Measurements from ENCODE around the gene ANKFN1.

DNA sequence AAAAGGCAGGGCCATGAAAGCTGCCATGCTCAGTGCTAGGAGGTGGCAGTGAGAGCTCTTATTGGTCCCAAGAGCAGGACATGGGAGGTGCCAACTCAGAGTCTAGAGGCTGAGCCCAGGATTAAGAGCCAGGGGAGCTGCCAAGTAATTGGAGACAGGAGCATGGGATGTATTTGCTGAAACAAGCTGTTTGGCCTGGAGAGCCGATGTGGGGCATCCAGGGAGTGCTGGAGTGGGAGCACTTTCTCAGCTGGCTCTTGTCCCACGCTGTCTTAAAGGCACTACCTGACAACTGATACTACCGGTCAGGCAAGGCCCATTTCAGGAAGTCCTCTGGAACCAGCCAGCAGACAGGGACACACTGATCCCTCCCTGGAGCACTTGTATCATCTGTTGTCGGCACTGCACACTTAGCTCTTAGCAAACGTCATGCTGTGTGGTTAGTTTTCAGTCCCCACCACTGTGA, 19.3 kb downstream of the ANKFN1 start:
- TF ChIP-seq, protein P1, sequence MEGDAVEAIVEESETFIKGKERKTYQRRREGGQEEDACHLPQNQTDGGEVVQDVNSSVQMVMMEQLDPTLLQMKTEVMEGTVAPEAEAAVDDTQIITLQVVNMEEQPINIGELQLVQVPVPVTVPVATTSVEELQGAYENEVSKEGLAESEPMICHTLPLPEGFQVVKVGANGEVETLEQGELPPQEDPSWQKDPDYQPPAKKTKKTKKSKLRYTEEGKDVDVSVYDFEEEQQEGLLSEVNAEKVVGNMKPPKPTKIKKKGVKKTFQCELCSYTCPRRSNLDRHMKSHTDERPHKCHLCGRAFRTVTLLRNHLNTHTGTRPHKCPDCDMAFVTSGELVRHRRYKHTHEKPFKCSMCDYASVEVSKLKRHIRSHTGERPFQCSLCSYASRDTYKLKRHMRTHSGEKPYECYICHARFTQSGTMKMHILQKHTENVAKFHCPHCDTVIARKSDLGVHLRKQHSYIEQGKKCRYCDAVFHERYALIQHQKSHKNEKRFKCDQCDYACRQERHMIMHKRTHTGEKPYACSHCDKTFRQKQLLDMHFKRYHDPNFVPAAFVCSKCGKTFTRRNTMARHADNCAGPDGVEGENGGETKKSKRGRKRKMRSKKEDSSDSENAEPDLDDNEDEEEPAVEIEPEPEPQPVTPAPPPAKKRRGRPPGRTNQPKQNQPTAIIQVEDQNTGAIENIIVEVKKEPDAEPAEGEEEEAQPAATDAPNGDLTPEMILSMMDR (IDR thresholded peaks at IDR 0.05), result no peak
- no peak for TF ChIP-seq POLR2A (IDR thresholded peaks at IDR 0.05)

Data from body of pancreas (tissue), 4 donors.